ENCODE data around the gene GPBAR1.

- TF ChIP-seq CTCF (IDR thresholded peaks at IDR 0.05) (no peak), POLR2A (IDR thresholded peaks at IDR 0.05) (no peak)
Measured at GRCh38 chr2:218238887-218239286, 21.9 kb upstream of the GPBAR1 start.

All from ovary (tissue), 3 donors.